Loucy (cell line): ENCODE results near the gene SCTR.

Experiments
- CTCF ChIP-seq: fragments of 200-600 bp; sonication (generic); conservative IDR thresholded peaks from 2 replicates; pipeline ENCODE4 v1.5.1; 2014; ENCODE audit warnings: mild to moderate bottlenecking, antibody characterized with exemption, low read length
- EZH2phosphoT487 ChIP-seq: fragments of 200-600 bp; IDR thresholded peaks from 2 replicates; pipeline ENCODE4 v1.6.1; 2018; ENCODE audit warnings: antibody characterized with exemption, mild to moderate bottlenecking, moderate library complexity, borderline replicate concordance

- TF ChIP-seq CTCF, result no peak
- TF ChIP-seq EZH2phosphoT487, result no peak
Measured at GRCh38 chr2:119451336-119452050, 72.8 kb downstream of the SCTR start.
